GM13976 (cell line): ENCODE measurements around the gene TSHZ2.

Experiments
- DNase-seq: peaks from one replicate; pipeline ENCODE4 v3.0.0; 2012; ENCODE audit warnings: low spot score
- in situ Hi-C: fragments of 300-500 bp; cut with MboI; formaldehyde crosslinking; loops from one replicate; pipeline ENCODE4 v1.12.0; 2022; ENCODE audit warnings: low sequenced_read_pairs, mixed read lengths, inconsistent platforms; ENCODE audit not compliant: unreplicated experiment
- TF ChIP-seq, protein P1 (sequence below): IDR thresholded peaks from 2 replicates; pipeline ENCODE4 v1.5.1; 2012; ENCODE audit warnings: borderline replicate concordance, mild to moderate bottlenecking; ENCODE audit not compliant: insufficient read depth; ENCODE audit errors: extremely low read depth, missing control alignments, control extremely low read depth

The TSHZ2 gene

DNA sequence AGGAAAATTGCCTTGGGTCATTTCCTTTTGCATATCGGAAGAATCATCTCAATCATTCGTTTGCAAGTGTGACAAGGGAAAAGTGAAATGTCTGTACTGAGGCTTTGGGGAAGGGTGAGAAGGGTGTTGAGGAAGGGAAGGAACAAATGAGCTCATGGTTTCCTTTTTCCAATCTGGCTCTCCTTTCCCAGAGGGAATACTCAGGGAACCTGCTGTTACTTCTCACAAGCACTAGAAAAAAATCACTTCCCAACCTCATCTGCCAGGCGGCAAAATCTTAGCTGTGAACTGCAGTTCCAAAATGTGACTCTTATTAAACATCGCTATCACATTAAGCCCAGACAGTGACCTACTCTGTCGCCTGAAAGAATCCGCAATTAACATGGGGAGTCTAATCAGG is 363.4 kb downstream of the TSHZ2 start:
- TF ChIP-seq, protein P1, sequence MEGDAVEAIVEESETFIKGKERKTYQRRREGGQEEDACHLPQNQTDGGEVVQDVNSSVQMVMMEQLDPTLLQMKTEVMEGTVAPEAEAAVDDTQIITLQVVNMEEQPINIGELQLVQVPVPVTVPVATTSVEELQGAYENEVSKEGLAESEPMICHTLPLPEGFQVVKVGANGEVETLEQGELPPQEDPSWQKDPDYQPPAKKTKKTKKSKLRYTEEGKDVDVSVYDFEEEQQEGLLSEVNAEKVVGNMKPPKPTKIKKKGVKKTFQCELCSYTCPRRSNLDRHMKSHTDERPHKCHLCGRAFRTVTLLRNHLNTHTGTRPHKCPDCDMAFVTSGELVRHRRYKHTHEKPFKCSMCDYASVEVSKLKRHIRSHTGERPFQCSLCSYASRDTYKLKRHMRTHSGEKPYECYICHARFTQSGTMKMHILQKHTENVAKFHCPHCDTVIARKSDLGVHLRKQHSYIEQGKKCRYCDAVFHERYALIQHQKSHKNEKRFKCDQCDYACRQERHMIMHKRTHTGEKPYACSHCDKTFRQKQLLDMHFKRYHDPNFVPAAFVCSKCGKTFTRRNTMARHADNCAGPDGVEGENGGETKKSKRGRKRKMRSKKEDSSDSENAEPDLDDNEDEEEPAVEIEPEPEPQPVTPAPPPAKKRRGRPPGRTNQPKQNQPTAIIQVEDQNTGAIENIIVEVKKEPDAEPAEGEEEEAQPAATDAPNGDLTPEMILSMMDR: no peak
- DNase-seq: no peak
- in situ Hi-C loops: no loop called here

DNA sequence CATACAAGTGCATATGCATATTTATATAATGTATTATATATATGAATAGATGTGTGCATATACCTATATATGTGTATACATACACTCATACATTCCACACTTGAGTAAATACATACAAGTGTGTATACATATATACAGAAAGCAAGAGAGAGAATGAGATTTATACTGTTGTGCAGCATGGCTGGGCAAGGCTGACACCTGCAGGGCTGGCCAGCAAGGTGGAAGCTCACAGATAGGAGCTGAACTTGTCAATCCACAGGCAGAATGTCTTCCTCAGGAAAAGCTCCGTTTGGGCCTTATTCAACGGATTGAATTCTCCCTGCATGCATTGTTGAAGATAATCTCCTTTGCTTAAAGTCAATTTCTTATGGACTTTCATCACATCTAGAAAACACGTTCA is 364.7 kb downstream of the TSHZ2 start:
- TF ChIP-seq, protein P1: no peak
- no peak for DNase-seq
- in situ Hi-C loops: no loop called here

DNA sequence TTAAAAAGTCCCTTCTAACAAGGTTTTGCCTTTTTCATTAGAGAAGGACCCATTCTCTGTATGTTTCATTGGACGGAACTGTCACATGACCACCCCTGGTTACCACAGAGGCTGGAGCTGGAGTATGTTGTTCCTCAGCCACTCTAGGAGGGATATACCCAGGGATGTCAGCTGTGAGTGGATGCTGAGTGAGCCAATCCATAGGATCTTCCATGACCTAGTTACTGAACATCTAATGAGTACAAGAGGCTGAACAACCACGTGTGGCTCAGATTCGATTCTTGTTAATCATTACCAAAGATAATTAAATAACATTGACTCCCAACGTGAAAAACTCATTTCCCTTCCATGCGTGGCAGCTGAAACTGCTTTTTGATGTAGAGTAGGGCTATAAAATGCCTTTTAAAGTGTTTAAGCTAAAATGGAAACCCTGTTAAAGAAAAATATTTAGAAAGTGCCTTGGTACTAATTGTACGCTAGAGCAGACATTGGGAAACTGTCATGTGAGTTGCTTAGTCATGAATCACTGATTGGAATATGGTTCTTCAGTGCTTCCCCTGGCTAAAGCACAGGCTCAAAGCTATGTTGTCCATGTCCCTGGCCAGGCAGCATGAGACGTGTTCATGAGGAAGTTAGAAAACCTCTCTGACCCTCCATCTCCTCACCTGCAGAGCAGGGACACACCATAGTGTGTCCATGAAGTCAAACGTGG is 365.4 kb downstream of the TSHZ2 start:
- TF ChIP-seq, protein P1: no peak
- no peak for DNase-seq
- in situ Hi-C loops: no loop called here

DNA sequence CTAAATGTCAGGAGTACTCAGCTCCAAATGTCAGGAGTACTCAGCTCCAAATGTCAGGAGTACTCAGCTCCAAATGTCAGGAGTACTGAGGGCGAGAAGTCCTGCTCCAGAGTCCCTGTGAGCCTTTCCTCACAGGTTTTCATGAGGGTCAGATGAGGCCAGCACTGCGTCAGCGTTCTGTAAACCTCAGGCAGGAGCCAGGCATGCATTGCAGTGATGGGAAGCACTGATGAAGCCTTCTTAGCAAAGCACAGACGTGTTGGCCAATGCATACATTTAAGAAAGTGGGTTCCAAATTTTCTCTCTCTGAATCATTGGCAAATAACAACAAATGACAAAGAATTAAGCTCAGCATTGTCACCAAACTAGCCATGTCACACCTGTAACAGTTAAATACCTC is 366.6 kb downstream of the TSHZ2 start:
- DNase-seq: no peak
- TF ChIP-seq, protein P1: no peak
- in situ Hi-C loops: no loop called here

DNA sequence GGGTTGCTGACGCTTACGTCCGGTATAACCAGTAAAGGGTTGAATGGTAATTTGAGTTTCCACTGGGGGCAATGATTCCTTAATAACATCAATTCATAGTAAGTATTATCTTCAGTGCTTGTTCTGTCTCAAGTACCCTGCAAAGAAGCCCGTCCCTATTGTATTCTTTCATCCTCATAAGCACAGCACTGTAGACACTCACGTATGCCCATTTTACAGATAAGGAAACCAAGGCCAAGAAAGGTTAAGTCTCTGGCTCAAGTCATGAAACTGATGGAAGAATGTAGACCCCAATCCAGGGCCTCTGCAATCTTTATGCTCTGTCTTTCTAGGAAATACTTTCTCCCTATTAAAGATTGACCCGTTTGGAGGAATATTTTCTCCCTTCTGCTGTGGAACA is 370.3 kb downstream of the TSHZ2 start:
- no peak for DNase-seq
- TF ChIP-seq, protein P1: no peak
- in situ Hi-C loops: no loop called here

DNA sequence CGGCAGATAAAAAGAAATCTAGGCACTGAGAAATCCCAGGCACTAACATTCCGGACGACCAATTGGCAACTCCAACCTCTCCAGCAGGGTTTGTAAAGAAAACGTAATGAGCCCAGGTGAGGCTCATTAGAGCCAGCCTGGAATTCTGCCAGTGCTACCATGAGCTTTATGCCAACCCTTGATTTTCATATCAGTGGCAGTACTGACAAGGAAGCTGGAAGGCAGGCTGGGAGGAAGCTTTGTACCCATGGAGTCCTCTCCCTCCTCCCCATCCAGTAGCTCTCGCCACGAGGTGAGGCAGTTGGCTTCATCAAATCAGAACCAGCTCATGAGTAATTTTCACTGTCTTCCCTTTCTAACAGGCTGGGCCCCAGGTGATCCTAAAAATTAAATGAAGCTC is 371.3 kb downstream of the TSHZ2 start:
- no peak for DNase-seq
- TF ChIP-seq, protein P1: no peak

More for the DNA sequence above, 371.3 kb downstream of the TSHZ2 start:
- in situ Hi-C loops: no loop called here
